ENCODE data around the gene ANKRD27. TPM values are rescaled to one million over a fixed set of nuclear protein-coding genes. Genes with fewer than 3 reads are reported as not detected.

Gene ANKRD27
- 31.4 and 36.9 TPM in 2 replicates for total RNA-seq

DNA sequence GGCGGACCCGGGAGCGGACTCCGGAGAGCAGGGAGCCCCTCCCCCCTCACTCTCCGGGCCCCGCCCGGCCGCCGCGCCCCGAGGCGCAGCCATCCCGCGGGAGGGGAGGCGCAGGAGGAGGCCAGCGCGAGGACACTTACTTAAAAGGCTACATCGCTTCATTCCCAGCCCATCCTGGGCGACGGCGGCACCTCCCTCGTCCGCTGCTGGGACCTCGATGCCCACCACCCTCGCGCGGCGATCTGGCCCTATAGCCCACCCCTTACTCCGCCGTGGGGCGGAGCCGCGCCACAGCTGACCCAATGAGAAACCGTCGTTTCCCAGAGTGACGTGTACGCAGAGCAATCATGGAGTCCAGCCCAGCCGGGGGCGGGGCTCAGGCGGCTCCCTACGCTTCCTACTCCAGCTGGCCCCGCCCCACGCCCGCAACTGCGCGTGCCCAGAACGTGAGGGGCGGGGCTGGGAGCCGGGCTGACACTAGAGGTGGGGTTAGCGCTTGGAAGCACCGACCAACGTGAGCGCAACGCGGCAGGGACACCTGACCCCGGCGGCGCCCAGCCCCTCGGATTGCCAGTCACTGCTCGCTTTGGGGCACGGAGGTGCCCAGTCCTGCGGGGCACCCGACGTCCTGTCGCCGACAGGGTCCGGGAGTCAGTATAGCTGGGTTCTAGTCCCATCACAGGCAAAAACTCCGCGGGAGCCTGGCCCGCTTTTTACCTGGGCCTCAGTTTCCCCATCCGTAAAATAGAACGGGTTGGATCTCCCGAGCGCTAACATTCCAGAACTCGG lies at the start of gene ANKRD27:
ANKRD27 (minus strand) TSS at position 250 of the 789 bp plus-strand sequence. CDS start 16,165 bp downstream, outside the sequence.

DNA sequence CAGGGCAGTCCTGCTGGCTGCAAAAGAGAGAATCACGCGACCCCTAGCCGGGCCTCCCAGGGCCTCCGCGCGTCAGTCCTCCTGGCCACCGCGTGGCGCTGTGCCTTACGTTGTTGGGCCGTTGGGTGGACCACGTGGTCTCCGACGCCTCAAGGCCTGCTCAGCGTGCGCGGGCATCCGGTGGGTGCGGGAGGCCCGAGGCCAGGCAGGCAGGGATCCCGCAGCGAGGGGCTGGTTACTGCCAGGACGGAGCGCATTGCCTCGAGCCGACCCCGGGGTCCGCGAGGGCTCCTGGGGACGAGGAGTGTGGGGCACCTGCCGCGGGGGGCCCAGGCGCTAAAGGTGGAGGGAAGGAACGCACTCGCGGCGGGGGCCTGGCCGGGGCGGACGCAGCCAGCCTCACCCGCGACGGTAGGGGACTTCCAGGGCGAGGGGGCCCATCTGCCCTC lies 44.7 kb upstream of the ANKRD27 start, which contains the start of gene TDRD12:
TDRD12 (plus strand) TSS at position 157 of the 449 bp plus-strand sequence. CDS start 306 bp downstream, outside the sequence.

DNA sequence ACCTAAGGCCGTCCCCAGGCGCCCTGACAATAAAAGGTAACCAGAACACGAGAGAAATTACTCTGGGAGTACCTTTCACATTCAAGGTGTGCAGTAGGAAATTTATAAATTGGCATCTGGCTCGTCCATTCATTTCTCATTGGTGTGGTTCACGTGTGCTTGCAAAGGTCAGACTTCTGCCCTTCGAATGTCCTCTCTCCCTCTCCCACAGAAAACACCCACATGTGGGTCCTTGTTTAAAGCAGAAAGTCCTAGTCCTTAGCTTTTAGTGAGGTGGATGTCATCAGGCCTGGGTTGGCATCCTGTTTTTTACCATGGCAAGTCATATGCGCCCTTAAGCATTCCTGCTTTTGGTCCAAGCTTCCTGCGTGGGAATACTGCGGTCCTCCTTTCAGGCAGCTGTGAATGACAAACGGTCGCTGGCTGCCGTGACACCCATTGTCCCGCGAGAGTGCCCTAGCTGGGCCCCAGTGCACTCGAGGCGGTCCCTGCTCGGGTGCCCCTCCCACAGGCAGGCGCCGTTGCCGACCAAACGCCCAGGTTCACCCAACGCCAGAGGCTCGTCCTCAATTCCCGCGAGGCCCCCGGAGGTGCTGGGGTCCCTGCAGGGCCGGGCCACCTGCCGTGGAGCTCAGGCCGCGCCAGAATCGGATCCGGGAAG lies 16.4 kb upstream of the ANKRD27 start, which contains the start of gene NUDT19:
NUDT19 (plus strand) TSS at position 531 of the 661 bp plus-strand sequence. CDS start 140 bp downstream, outside the sequence.

DNA sequence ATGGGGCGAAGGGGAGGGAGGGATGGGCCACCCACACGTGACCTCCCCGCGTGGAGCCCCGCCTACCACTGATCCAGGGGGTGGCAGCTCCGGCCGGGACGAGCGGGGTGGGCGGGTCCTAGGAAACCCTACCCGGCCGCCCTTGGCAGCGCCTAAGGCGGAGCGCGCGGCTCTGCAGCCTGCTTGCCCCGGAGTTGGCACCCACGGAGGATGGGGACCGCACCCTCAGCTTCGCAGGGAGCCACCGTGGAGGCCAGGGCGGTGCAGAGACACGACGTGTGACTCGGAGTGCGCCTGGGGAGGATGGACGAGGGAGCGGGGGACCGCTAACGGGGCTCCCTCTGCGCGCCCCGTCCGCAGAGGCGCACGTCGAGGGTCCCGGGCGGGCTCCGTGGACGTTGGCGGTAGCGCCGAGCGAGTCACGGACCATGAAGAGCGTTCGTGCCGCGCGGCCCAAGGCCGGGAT lies 773 bp upstream of the ANKRD27 start, which contains the start of gene RGS9BP:
RGS9BP (plus strand) TSS at position 129 of the 466 bp plus-strand sequence. CDS start 416 bp downstream, outside the sequence.

DNA sequence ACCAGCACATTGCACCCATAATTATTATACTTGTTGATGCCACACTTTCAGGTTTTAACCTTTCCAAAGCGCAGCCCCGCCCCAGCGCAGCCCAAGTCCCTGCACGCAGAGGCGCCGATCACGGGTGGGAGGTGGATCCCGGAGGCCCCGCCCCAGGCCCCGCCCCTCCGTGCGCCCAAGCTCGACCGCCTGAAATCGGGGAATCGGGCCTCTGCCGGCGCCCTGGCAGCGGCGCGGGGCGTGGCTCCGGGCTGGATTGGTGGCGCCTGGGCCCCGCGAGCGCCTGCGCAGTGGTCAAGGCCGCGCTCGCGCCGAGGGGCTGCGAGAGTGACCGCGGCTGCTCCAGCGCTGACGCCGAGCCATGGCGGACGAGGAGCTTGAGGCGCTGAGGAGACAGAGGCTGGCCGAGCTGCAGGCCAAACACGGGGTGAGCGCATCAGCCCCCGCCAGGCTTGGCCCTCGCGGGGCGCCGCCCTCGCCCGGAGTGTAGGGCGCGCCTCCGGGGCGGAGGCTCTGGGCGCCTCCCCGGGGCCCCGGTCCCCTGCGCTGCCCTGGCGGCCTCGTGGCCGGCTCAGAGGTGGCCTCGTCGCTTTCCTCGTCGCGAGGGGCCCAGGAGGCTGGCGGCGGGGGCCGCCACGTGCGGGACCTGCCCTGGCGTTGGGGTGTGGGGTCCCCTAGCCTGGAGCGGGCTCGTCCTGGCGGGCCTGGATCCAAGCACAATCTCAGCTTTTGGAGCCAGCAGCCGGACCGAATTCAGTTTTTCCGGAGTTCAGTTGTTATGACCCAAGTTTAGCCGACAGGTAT lies 93.9 kb downstream of the ANKRD27 start, which contains the start of gene PDCD5:
PDCD5 (plus strand) TSS at position 290 of the 804 bp plus-strand sequence; CDS start at position 362, 72 bp downstream.

Other genes starting within 250 kb of the ANKRD27 start
- 127 and 142 TPM in 2 replicates for gene PDCD5, start 94.0 kb downstream of the ANKRD27 start, total RNA-seq
- gene RGS9BP, start 668 bp upstream of the ANKRD27 start, total RNA-seq, result 0.18 and 0.47 TPM in 2 replicates
- 8.1 and 10.3 TPM in 2 replicates for gene NUDT19, start 16.6 kb upstream of the ANKRD27 start, total RNA-seq
- 0.09 TPM in 2 replicates for gene TDRD12, start 44.6 kb upstream of the ANKRD27 start, total RNA-seq
- not detected in 2 replicates for gene SLC7A9, start 194.6 kb upstream of the ANKRD27 start, total RNA-seq